IMR-90 (cell line): ENCODE results near the gene CLEC3B. TPM values are rescaled to one million over a fixed set of nuclear protein-coding genes. Genes with fewer than 3 reads are reported as not detected.

Experiments used
- ATAC-seq: fragments of 200-7000 bp; cut with Tn5 transposase; 2 replicates; pipeline ENCODE4 v1.9.1; 2020; ENCODE audit warnings: low read depth, mild to moderate bottlenecking, moderate library complexity
- BruUV-seq: library from RNA; stranded (reverse); fragments of 400-500 nt; replicated peaks from 2 replicates; lab custom pipeline; 2021; lab: Mats Ljungman, UMichigan
- CTCF ChIA-PET: fragments of 300-600 bp; formaldehyde crosslinking; extraction: SDS; loops from one replicate; lab custom pipeline; 2021; ENCODE audit warnings: antibody characterized with exemption; lab: Yijun Ruan, JAX
- POLR2A ChIA-PET: fragments of 300-600 bp; sonication (Branson Sonifier 250); formaldehyde crosslinking; loops from one replicate; lab custom pipeline; 2022; ENCODE audit warnings: antibody characterized with exemption; ENCODE audit not compliant: unreplicated experiment; lab: Charles Lee
- DNase-seq: peaks from one replicate; pipeline ENCODE4 v3.0.0; 2013
- H2AFZ ChIP-seq: replicated peaks from 2 replicates; pipeline ENCODE3; 2013; ENCODE audit warnings: low read length, mild to moderate bottlenecking; ENCODE audit not compliant: poor library complexity
- H2AK5ac ChIP-seq: 2 replicates; pipeline ENCODE4 v1.6.1; 2013; ENCODE audit warnings: low read depth, low read length, inconsistent platforms
- H2AK9ac ChIP-seq: replicated peaks from 2 replicates; pipeline ENCODE3; 2013; ENCODE audit warnings: mild to moderate bottlenecking, low read depth, low read length, moderate library complexity; ENCODE audit not compliant: poor library complexity
- H2BK120ac ChIP-seq: 2 replicates; pipeline ENCODE4 v1.6.1; 2013; ENCODE audit warnings: low read depth, low read length, inconsistent platforms
- H2BK15ac ChIP-seq: 3 replicates; pipeline ENCODE4 v1.6.1; 2013; ENCODE audit warnings: low read depth, low read length, inconsistent platforms
- H2BK20ac ChIP-seq: 2 replicates; pipeline ENCODE4 v1.6.1; 2013; ENCODE audit warnings: low read depth, mild to moderate bottlenecking, inconsistent platforms, low read length, moderate library complexity
- H2BK5ac ChIP-seq: 2 replicates; pipeline ENCODE4 v1.6.1; 2013; ENCODE audit warnings: mild to moderate bottlenecking, low read depth, low read length, inconsistent platforms; ENCODE audit not compliant: poor library complexity, severe bottlenecking
- H3K14ac ChIP-seq: replicated peaks from 2 replicates; pipeline ENCODE4 v1.6.1; 2013; ENCODE audit warnings: low read depth, low read length, inconsistent platforms
- H3K18ac ChIP-seq: 2 replicates; pipeline ENCODE4 v1.6.1; 2013; ENCODE audit warnings: low read depth, low read length, control low read depth
- H3K23ac ChIP-seq: 2 replicates; pipeline ENCODE4 v1.6.1; 2013; ENCODE audit warnings: low read depth, low read length, inconsistent platforms
- H3K27ac ChIP-seq: 2 replicates; pipeline ENCODE4 v1.5.1; 2013; ENCODE audit warnings: mild to moderate bottlenecking, control low read depth, low read length; ENCODE audit not compliant: insufficient read depth
- H3K27me3 ChIP-seq: 2 replicates; pipeline ENCODE4 v1.6.1; 2013; ENCODE audit warnings: low read length; ENCODE audit not compliant: control insufficient read depth, insufficient read depth
- H3K36me3 ChIP-seq: 2 replicates; pipeline ENCODE4 v1.6.1; 2013; ENCODE audit warnings: low read length, mixed read lengths; ENCODE audit not compliant: control insufficient read depth, insufficient read depth
- H3K4ac ChIP-seq: 2 replicates; pipeline ENCODE4 v1.6.1; 2013; ENCODE audit warnings: low read depth, low read length, inconsistent platforms
- H3K4me1 ChIP-seq: 2 replicates; pipeline ENCODE4 v1.6.1; 2013; ENCODE audit warnings: low read length, mixed read lengths; ENCODE audit not compliant: control insufficient read depth, insufficient read depth
- H3K4me2 ChIP-seq: 2 replicates; pipeline ENCODE4 v1.6.1; 2013; ENCODE audit warnings: low read depth, mild to moderate bottlenecking, control low read depth, low read length, moderate library complexity
- H3K4me3 ChIP-seq: 2 replicates; pipeline ENCODE4 v1.5.1; 2013; ENCODE audit warnings: low read depth, mild to moderate bottlenecking, control low read depth, low read length, moderate library complexity; ENCODE audit not compliant: insufficient read depth
- H3K56ac ChIP-seq: 2 replicates; pipeline ENCODE4 v1.6.1; 2013; ENCODE audit warnings: low read length, inconsistent platforms; ENCODE audit not compliant: insufficient read depth; ENCODE audit errors: extremely low read depth
- H3K79me1 ChIP-seq, 2 experiments: 2 replicates each; pipeline ENCODE4 v1.6.1; 2013; ENCODE audit warnings: low read length in 2 of 2, inconsistent platforms in 1 of 2, low read depth in 1 of 2
- H3K9ac ChIP-seq: 2 replicates; pipeline ENCODE4 v1.6.1; 2013; ENCODE audit warnings: low read depth, low read length, control low read depth
- H3K9me1 ChIP-seq: 2 replicates; pipeline ENCODE4 v1.6.1; 2013; ENCODE audit warnings: low read length, inconsistent platforms; ENCODE audit not compliant: insufficient read depth
- H3K9me3 ChIP-seq: 2 replicates; pipeline ENCODE4 v1.6.1; 2013; ENCODE audit warnings: low read length; ENCODE audit not compliant: control insufficient read depth, insufficient read depth
- H4K20me1 ChIP-seq: 2 replicates; pipeline ENCODE4 v1.6.1; 2013; ENCODE audit warnings: low read length, inconsistent platforms; ENCODE audit not compliant: insufficient read depth
- H4K5ac ChIP-seq: 2 replicates; pipeline ENCODE4 v1.6.1; 2013; ENCODE audit warnings: mild to moderate bottlenecking, low read depth, low read length, control low read depth
- H4K8ac ChIP-seq, 2 experiments: 2 replicates each; pipeline ENCODE4 v1.6.1; 2013; ENCODE audit warnings: low read depth in 2 of 2, low read length in 2 of 2, control low read depth in 1 of 2, inconsistent platforms in 1 of 2
- H4K91ac ChIP-seq: 2 replicates; pipeline ENCODE4 v1.6.1; 2013; ENCODE audit warnings: low read depth, low read length, inconsistent platforms; ENCODE audit not compliant: insufficient read depth
- NFE2L2 ChIP-seq: fragments of 150-350 bp; IDR thresholded peaks from 2 replicates; pipeline ENCODE4 v1.6.1; 2016; ENCODE audit warnings: low read depth, mild to moderate bottlenecking, low read length
- RCOR1 ChIP-seq: IDR thresholded peaks from 2 replicates; pipeline ENCODE4 v1.6.1; 2012; ENCODE audit warnings: mild to moderate bottlenecking, low read length, improper control_type of control experiment; ENCODE audit not compliant: insufficient replicate concordance
- USF2 ChIP-seq: fragments of 150-350 bp; IDR thresholded peaks from 2 replicates; pipeline ENCODE4 v1.6.1; 2017; ENCODE audit warnings: mild to moderate bottlenecking, antibody characterized with exemption, low read length, low read depth
- WGBS, 2 experiments: methylation state at CpG; one replicate each; pipeline versions ENCODE4 v1.1.5 to v1.1.7; 2013; ENCODE audit warnings: missing lambda C conversion rate in 2 of 2; ENCODE audit not compliant: insufficient read length in 1 of 2; ENCODE audit errors: extremely low coverage in 2 of 2; 5-methylcytosine and 5-hydroxymethylcytosine counted together
- dilution Hi-C: fragments of 300-500 bp; cut with HindIII; formaldehyde crosslinking; loops from one replicate; pipeline ENCODE4 v1.14.3; 2018; ENCODE audit warnings: low sequenced_read_pairs; ENCODE audit not compliant: unreplicated experiment
- in situ Hi-C: fragments of 300-500 bp; cut with MboI; formaldehyde crosslinking; loops from 3 replicates; pipeline ENCODE4 v1.14.3; 2019; ENCODE audit warnings: low sequenced_read_pairs, inconsistent platforms, mixed read lengths
- intact Hi-C: fragments of 100-400 bp; cut with micrococcal nuclease; formaldehyde crosslinking; loops from 2 replicates; pipeline ENCODE4 v1.10.0; 2022
- polyA plus RNA-seq, 3 experiments: library from polyadenylated mRNA; depleted of rRNA; stranded (reverse); fragments of >200 nt; gene quantifications; 2 replicates each; pipeline ENCODE4 v1.2.3, GENCODE V29; 2012; ENCODE audit warnings: low replicate concordance in 1 of 3
- total RNA-seq: library from RNA; depleted of rRNA; stranded (reverse); fragments of >200 nt; gene quantifications from 2 replicates; pipeline ENCODE4 v1.2.3, GENCODE V29; 2012

The CLEC3B gene
- total and polyA plus RNA-seq, 2 of the 4 experiments (the other 2 are of a cell fraction) = 3.6 to 13.2 TPM

DNA sequence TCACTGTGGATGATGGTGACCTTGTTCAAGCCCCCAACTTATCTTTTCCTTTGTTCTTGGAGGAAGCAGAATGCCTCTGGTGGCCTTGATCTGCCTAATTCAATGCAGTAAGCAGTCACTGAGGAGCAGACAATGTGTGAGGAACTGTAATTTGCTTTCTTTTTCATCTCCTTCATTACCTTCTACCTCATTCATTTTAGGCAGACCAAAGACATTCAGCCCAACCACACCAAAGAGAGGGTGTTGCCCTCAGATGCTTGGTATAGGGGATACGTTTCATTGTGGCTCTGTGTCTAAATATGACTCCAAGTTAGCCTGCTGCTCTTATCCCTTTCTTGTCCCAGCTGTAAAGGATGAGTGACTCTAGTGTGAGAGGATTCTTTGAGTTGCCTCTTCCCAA is 34.8 kb upstream of the CLEC3B start:
- dilution Hi-C loops = no loop called here
- Histone ChIP-seq H3K4me1 (peaks cover 26% of the 10 kb centered on the region), H3K36me3 (peaks cover 4% of the 10 kb centered on the region), H2AFZ (no peak overlapping the region), H3K4me2 (no peak overlapping the region), H4K5ac (no peak overlapping the region), H4K8ac (no peak overlapping the region), H3K9me1 (peaks cover 35% of the 10 kb centered on the region), H3K9me3 (no peaks in the 10 kb centered on the region), H3K27me3 (no peaks in the 10 kb centered on the region), H3K14ac (no peak overlapping the region), H3K79me1 (peaks cover 43 to 82% of the 10 kb centered on the region in 2 experiments), H3K23ac (no peak overlapping the region), H3K4ac (no peak overlapping the region; the same call in 1 of the 2 replicates), H3K27ac (no peak overlapping the region), H3K56ac (no peak overlapping the region), H2AK9ac (no peak overlapping the region), H2BK20ac (no peak overlapping the region), H3K18ac (no peak overlapping the region), H2BK5ac (no peak overlapping the region), H2BK15ac (no peak overlapping the region), H2BK120ac (no peak overlapping the region), H4K20me1 (peaks cover 38% of the 10 kb centered on the region), H3K9ac (no peak overlapping the region), H2AK5ac (no peak overlapping the region), H3K4me3 (no peak overlapping the region), H4K91ac (no peak overlapping the region)
- ATAC-seq (no peak), DNase-seq (no peak)
- in situ Hi-C loops = no loop called here
- CTCF ChIA-PET = no interaction called here
- WGBS, 2 experiments = no CpG with 5 or more reads among the region's 1 CpG
- intact Hi-C loops = no loop called here
- POLR2A ChIA-PET = no interaction called here
- no TSS peak for BruUV-seq
- TF ChIP-seq USF2 (no peak), NFE2L2 (no peak), RCOR1 (no peak)
